DOHH2 (cell line): Measurements from ENCODE around the gene MCC.

Source experiments
- EZH2phosphoT487 ChIP-seq: fragments of 200-600 bp; sonication (generic); IDR thresholded peaks from 2 replicates; pipeline ENCODE4 v1.6.1; 2017; ENCODE audit warnings: borderline replicate concordance, mild to moderate bottlenecking, antibody characterized with exemption, low read length, moderate library complexity, mixed read lengths
- TF ChIP-seq, protein P1 (sequence below): fragments of 200-600 bp; sonication (generic); IDR thresholded peaks from one replicate; pipeline ENCODE4 v1.5.1; 2014; ENCODE audit warnings: antibody characterized with exemption, mild to moderate bottlenecking, low read depth, low read length; ENCODE audit not compliant: poor library complexity, severe bottlenecking

- TF ChIP-seq, protein P1, sequence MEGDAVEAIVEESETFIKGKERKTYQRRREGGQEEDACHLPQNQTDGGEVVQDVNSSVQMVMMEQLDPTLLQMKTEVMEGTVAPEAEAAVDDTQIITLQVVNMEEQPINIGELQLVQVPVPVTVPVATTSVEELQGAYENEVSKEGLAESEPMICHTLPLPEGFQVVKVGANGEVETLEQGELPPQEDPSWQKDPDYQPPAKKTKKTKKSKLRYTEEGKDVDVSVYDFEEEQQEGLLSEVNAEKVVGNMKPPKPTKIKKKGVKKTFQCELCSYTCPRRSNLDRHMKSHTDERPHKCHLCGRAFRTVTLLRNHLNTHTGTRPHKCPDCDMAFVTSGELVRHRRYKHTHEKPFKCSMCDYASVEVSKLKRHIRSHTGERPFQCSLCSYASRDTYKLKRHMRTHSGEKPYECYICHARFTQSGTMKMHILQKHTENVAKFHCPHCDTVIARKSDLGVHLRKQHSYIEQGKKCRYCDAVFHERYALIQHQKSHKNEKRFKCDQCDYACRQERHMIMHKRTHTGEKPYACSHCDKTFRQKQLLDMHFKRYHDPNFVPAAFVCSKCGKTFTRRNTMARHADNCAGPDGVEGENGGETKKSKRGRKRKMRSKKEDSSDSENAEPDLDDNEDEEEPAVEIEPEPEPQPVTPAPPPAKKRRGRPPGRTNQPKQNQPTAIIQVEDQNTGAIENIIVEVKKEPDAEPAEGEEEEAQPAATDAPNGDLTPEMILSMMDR = no peak
- no peak for TF ChIP-seq EZH2phosphoT487
Measured at GRCh38 chr5:113172231-113172826, 315.9 kb downstream of the MCC start.
